HG03457 (cell line): Measurements from ENCODE around the gene OPCML.

Experiments used
- ATAC-seq: cut with Tn5 transposase; IDR thresholded peaks from one replicate; pipeline ENCODE4 v1.9.1; 2021; ENCODE audit warnings: moderate number of reproducible peaks; ENCODE audit not compliant: unreplicated experiment

The OPCML gene

DNA sequence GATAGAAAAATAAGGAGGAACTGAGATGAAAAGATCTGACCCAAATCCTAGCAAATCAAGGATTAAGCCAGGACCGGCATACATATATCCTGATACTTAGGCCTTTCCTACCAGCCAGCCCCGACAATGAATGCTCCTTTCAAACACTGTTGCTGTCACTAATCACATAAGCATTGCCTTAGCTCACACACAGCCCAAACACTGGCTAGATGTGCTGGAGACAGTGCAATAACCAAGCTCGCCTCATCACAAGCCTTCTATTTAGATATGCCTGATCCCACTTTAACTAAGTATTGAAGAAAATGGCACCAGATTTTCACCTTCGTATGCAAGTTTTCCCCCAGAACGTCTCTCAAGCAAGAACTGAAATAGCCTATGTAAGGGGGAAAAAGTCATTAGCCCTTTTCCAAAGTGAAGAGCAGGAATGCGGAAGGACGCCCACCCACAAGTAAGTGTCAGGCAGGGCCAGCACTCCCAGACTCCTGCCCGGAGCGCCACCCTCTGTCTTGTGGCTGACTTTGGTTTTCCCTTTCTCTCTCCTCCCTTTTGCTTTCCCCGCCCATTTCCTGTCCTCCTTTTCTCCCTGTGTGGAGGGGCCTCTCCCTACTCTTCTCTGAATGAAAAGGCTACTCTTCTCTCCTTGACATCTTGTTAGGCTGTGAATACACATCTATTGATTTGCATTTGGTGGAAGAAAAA is 8.9 kb upstream of the OPCML start:
- no peak for ATAC-seq

DNA sequence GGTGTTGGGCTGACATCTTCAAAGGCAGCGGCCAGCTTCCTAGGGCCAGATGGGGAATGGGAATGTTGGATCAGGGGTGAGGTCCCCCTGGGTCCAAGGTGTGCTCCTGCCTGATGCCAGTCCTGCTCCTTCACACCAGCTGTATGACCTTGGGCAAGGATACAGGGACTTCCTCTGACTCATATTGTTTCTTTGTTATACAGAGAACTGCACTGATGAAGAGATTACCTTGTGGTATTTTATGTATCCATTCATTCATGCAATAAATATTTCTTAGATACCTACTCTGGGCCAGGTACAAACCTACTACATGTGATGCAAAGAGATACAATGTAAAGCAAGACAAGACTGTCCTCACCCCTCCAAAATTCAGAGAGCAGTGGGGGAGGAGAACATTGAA is 3.9 kb upstream of the OPCML start:
- no peak for ATAC-seq

DNA sequence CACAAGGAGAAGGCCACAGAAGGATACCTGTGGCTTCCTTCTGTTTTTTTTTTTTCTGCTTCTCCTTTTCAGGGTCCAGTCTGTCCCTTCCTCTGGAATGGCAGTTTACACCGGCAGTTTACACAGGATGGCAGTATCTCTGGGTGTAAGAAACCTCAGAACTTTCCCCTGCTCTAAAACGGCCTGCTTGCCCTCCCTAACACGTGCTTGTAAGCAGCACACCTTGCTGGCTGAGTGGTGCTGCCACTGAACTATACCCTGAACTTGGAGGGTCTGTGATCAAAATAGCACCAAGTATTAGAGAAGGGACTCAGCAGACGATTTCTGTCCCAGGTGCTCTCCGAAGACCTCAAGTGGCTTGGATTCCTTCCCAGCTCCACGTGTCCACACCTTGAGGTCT is 904 bp upstream of the OPCML start:
- ATAC-seq = no peak

DNA sequence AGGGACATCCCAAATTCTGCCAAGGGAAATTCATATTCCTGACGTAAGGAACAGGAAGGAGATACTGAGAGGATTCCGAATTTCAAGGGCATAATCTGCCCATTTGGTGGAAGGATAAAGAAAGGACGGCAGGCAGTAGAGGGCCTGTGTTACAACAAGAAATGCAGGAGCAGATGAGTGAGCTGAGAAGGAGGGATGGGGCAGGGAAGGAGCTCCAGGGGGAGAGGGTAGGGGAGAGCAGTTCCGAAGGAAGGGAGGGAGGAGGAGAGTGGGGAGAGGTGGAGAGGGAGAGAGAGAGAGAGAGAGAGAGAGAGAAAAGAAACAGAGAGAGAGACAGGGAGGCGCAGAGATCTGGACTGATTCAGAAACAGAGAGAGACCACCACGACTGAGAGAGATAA is 843 bp downstream of the OPCML start:
- ATAC-seq = no peak

DNA sequence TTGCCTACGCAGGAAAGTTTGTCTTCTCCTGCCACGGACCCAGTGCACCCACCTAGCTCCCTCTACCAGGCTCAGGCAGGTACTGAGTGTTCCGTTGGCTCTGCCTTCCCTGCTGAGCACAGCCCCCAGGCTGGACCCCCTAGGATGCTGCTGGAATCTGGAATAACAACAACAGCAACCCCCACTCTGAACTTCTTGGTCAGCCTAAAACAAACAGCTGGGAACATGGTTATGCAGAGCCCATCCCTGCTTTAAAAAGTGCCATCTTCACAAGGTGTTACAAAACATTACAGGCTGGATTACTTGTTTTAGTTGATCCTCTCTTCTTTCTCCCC is 1.8 kb downstream of the OPCML start:
- no peak for ATAC-seq

DNA sequence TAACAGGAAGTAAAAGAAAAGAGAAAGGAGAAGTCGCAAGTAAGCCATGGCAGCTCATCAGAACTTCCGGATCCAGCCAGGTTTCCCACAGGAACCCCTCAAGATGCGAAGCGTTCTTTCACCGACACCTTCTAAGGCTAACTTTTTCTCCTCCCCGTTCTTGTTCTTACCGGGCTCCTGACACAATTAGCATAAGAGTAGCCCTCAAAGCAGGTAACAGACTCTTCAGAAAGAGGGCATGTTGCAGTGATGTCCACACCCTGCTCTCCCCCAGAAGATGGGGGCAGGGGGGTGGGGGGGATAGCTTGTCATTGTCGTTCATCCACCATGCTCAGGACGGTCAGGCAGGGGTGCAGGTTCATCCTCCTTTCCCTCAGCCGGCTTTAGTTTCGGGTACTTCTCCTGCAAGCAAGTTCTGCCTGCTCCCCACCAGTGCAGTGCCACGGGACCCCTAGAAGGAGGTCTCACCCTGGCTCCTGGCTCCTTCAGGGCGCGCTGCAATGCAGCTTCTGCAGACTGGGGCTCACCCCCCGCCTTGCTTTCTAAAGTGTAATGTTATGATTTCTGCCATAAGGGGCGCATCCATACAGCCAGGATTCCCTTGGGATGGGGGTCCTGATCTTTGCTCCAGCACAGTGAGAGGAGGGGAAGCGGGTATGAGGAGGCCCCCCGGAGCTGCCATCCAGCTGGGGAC is 2.3 kb downstream of the OPCML start:
- ATAC-seq = no peak

DNA sequence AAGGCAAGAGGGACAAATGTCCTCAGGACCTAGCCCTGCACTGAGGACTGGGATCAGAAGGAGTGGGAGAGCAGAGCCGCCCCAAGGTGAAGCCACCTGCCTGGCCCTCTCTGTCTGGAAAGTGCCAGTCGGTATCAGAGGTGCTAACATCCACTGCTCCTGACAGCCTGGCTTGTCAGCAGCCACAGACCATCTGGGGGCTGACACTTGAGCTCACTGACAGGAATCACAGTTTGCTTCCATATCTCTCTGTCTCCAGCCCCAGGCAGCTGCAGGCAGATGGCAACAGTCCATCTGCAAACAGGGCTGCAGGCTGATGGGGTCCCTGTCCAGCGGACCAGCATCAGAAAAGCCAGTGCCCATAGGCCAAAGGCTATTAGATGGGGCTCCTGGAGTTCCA is 5.5 kb downstream of the OPCML start:
- no peak for ATAC-seq

DNA sequence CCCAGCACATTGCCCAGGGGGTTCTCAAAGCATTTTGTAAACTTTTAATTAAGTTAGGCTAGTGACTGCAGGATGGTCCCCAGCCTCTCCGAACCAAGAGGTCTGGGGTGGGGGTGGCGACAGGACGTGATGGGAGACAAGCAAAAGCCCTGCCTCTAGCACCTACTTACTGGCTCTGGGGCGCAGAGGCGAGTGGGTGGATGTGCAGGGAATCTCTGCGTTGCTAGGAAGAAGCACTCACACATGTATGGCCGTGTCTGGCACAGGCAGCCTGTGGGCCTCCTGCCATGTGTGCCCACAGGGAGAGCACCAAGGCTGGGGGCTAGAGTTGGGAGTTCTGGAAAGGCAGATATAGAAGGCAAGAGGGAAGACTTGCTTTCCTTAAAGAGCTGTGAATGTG is 6.3 kb downstream of the OPCML start:
- ATAC-seq = no peak

DNA sequence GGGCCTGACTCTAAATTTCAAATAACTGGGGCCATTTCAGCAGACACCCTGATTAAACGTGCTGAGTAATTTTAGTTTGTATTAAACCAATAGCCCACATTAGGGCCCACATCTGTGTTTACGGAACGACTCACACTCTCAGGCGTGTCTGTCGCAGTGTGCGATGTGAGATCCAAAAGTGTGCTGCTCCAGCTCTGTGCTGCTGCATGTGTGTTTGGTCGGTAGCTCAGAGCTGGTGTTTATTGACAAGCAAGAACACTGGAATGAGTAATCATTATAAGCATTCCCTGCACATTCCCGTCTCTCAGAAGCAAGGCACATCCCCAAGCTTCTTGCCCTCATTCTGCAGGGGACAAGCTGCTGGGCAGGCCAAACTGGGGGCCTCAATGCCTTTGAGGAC is 7.8 kb downstream of the OPCML start:
- ATAC-seq = no peak

DNA sequence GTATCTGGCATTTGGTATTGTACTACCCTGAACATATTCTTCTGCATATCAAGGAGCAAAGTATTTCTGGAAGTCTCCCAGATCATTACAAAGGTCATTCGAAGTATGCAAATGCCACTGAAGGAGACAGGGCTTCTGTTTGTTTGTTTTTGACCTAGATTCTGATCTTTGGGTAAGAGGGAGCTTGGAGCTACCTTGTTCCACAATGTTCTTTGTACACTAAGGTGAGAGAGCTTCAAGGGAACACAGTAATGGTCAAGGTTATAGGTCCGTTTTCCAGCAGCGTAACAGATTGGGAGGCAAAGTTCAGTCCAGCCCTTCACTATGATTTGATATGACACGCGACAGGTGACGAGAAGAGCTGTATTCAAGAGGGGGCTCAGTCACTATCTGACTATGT is 10.0 kb downstream of the OPCML start:
- no peak for ATAC-seq

DNA sequence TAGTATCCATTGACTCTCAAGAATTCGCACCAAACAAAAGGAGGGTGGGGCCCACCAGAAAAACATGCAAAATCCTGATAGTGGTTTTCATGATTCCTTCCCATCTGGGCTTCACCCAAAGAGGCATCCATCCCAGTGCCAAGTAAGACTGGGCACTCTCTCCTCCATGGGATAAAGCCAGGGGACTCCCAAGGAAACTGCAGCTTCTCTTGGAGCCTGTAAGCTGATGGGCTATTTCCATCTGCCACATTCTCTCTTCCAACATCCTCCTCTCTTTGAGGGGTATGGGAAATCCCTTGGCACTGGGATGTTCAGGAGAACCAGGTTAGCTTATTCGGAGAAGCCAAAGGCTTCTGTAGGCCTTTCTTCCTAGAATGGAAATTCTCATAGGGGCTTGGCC is 10.8 kb downstream of the OPCML start:
- ATAC-seq = no peak

DNA sequence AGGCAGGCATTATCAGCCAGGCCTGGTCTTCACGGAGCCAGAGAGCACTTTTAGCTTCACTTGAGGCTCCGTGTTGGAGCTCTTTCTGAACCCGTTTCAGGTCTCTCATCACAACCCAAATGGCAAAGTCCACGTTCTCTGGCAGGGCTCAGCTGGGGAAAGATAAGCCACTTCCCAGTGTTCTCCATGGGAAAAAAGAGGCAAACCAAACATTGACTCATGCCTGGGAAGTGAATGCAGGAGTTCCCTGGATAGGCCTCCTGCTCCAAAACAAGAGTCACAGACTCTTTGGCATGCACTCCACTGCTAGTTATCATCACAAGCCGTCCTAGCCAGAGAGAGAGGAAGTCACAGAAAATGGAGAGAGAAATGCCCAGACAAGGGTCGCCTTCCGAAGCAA is 11.6 kb downstream of the OPCML start:
- ATAC-seq = no peak

DNA sequence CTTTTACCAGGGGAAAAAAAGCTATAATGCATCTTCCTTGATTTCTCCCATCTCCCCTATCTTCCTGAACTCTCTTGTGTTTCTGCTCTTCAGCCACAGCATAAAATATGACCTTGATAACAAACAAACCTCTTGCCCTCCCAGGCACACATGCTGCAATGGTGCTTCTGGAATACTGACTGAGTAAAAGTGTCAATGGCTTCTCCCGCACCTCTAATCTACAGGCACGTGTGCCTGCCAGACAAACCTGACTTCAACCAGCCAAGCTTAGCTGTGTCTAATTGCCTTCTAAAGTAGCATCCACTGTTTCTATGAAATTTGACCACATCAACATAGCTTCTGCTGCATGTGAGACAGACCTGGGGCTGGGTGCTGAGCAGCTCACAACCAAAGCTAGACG is 12.7 kb downstream of the OPCML start:
- no peak for ATAC-seq

DNA sequence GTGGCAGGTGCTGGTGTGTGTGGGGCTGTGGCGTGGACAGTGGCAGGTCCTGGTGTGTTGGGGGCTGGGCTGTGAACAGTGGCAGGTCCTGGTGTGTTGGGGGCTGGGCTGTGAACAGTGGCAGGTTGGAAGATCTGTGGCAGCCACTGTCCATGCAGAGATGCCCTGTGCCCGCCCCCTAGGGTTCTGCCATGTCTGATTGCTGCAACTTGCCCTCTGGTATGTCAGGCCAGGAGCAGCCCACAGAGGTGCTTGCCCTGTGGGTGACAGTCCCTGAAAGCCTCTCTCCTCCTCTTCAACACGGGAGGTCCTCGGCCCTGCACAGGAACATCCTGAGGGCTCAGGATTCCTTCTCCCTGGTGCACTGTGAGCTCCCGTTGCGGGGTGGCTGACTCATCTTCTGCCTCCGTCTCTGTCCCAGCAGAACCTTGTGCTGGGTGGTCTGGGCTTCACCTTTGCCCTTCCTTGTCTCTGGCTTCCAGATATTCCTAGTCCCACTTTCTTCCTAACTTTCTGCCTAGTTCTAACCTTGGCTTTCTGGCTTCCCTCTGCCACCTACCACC is 13.5 kb downstream of the OPCML start:
- ATAC-seq = no peak

DNA sequence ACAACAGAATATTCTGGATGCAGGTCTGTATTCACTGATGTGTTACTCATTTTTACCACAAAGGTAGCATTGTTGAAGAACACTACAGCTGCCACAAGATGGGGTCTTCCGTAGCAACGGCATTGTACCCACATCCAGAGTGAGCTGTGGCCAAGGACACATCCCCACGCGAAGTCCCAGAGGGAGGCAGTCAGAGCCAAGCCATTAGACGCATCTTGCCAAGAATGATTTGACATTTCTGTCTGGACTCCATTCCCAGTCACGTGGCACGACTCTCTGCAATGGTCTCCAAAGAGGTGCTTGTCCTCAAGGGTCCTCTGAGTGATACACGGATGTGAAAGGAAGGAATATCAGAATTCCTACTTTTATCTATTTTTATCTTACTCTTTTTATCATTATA is 15.5 kb downstream of the OPCML start:
- no peak for ATAC-seq

DNA sequence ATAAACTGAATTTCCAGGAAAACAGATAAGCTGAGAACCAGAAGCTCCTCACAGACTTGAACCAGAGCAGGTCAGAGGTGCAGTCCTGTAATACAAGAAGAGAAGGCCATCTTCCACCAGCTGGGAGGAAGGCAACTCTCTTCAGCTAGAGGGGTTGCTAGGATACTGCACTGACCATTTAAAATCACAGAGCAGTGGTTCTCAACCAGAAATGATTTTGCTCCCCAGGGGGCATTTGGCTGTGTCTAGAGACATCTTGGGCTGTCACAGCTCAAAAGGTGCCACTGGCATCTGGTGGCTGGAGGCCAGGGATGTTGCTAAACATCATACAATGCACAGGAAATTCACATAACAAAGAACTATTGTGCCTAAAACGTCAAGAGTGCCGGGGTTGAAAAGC is 17.2 kb downstream of the OPCML start:
- no peak for ATAC-seq

DNA sequence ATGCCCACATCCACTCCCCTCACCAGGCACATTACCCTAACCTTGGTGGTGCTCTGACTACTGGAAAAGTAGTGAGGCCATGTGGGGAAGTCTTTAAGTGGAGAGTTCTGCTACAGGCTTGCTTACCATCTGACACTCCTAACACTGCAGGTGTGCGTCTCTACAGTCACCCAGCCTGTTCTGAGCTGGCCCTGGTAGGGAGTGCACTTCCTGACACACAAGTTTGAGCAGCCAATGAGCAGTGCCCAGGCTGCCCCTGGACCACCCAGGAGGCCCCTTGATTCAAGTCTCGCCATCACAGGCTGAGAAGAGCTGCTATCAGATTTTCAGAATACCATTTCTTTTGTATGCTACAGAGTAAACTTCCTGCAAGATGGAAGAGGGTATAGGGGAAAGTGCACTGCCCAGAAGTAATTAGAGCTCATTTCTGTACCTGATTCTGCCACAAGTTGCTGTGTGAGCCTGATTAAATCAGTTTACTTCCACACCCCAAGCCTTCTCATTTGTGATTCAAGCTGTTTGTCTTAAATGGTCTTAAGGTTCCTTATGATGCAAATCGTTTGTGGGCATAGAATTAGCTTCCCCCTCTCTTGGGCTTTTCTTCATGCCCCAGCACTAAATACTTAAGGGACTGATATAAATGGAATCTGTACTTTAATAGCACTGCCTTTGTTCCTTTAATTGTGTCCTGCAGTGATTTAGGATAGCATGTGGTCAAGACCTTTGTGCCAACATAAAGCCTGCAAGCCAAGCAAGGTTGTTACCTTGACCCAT is 22.2 kb downstream of the OPCML start:
- ATAC-seq = no peak

DNA sequence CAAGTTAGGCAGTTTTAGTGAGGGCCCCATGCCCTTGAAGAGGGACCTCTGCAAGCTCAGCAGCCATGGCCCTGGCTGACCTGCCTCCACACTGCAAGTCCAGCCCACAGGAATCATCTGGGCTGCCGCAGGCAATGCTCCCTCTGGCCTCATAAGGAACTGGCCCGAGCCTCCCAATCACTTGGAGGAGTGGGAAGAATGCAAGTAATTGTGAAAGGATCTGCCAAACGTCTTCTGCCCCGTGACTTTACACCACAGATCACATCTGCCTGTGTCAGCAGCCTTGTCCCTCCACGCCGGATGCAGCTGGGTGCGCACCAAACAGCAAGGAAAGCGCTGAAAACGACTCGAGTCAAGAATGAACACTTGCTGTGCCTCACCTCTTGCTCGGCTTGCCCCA is 23.8 kb downstream of the OPCML start:
- no peak for ATAC-seq

DNA sequence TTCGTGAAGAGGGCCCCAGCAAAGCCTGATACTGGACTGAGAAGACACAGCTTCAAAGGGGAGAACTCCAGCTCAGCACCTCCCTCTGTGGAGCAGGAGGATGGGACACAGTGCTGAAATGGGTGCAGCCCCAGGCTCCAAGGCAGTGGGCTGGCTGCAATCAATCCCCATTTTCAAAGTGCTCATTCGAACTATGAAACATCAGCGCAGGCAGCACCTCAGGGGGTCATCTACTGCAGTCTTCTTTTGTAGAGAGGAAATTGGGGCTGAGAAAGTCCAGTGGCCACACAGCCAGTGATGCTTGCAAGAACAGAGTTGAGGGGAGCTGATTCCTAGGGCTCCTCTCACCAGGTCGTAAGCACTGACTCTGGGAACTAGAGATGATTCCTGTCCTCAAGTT is 25.1 kb downstream of the OPCML start:
- ATAC-seq = no peak

DNA sequence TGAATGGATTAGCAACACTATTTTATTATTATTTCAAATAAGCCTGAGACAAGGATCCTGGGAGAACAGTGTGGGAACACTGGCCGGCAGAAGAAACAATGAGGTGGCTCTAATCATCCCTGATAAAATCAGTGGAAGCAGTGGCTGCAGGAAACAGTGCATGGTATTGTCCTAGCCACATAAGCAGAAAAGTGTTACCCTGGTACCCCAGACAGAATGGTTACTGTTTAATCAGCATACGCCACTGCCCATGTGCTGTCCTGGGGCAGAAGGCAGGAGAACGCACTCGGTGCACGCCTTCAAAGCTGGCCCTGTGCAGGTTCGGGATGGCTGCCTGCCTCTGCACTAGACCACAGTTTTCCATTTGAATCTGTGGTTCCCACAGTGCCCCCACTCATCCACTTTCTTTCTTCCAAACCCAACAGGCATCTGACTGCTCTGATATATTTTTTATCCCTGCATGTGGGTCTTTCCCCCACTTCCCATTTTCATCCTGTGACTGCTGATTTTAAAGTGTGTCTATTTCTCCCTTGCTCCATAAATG is 25.7 kb downstream of the OPCML start:
- no peak for ATAC-seq

DNA sequence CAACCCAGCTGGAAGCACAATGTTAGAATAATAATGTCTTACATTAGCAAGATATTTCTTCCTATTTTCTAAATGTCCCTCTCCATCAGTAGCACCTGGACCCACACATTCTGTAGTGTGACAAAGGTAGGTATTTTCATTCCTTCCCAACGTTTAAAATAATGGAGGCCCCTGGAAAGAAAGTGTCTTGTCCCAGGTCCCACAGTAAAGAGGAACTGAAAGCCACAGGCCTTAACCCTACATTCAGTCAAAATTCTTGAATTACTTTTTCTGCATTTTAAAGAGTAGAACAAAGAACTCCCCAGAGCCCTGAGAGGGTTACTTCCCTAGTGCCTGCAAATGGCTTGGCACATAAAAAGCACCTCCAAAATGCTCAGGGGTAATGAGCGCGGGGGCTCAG is 26.3 kb downstream of the OPCML start:
- ATAC-seq = peak; percentile 57

DNA sequence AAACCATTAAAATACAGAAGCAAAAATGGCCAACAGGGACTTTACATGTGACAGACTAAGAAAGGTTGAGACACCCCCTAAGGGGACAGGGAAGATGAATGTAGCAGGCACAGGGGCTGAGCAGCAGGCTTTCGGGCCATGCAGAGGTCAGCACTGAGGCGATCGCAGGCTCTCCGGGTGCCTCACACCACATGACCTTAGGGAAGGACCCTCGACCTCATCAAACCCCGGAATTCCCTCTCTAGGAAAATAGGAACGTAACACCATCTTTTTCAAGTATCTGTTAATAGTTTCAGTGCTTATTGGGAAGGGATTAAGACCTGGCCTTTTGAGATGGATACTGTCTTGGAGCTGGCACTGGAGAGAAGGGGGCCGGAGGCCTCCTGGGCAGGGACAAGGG is 27.4 kb downstream of the OPCML start:
- ATAC-seq = no peak
